H1 (cell line): Measurements from ENCODE around the gene CD300LF. TPM values are rescaled to one million over a fixed set of nuclear protein-coding genes. Genes with fewer than 3 reads are reported as not detected.

Experiments
- CTCF ChIA-PET: fragments of 300-600 bp; sonication (Branson Sonifier 250); formaldehyde crosslinking; loops from one replicate; lab custom pipeline; 2021; ENCODE audit not compliant: partially characterized antibody; lab: Charles Lee
- POLR2A ChIA-PET: fragments of 300-600 bp; sonication (Branson Sonifier 250); formaldehyde crosslinking; loops from one replicate; lab custom pipeline; 2021; ENCODE audit warnings: inconsistent platforms; ENCODE audit not compliant: partially characterized antibody; lab: Charles Lee
- DNase-seq, 2 experiments: peaks; one replicate each; pipeline versions ENCODE4 v3.0.0 to v3.0.0-alpha.2; 2010 to 2022; ENCODE audit warnings: low spot score in 2 of 2, low read depth in 1 of 2, mixed read lengths in 1 of 2
- FAIRE-seq: peaks from 2 replicates; lab custom pipeline; 2011; peaks lifted over from hg19 to GRCh38; lab: Jason Lieb, UNC
- H2AFZ ChIP-seq: 2 replicates; pipeline ENCODE4 v1.8.1; 2012; ENCODE audit warnings: low read length, inconsistent platforms
- H2AK5ac ChIP-seq: 2 replicates; pipeline ENCODE4 v1.6.1; 2013; ENCODE audit warnings: low read depth, low read length
- H2BK120ac ChIP-seq: replicated peaks from 2 replicates; pipeline ENCODE3; 2013; ENCODE audit warnings: low read depth, low read length, inconsistent platforms
- H2BK12ac ChIP-seq: 2 replicates; pipeline ENCODE4 v1.6.1; 2013; ENCODE audit warnings: low read depth, low read length
- H2BK15ac ChIP-seq: 2 replicates; pipeline ENCODE4 v1.6.1; 2013; ENCODE audit warnings: low read length
- H2BK20ac ChIP-seq: 2 replicates; pipeline ENCODE4 v1.6.1; 2013; ENCODE audit warnings: low read length
- H2BK5ac ChIP-seq: 2 replicates; pipeline ENCODE4 v1.6.1; 2013; ENCODE audit warnings: low read depth, low read length
- H3K14ac ChIP-seq: 2 replicates; pipeline ENCODE4 v1.6.1; 2013; ENCODE audit warnings: inconsistent platforms; ENCODE audit not compliant: insufficient read length
- H3K18ac ChIP-seq: 2 replicates; pipeline ENCODE4 v1.6.1; 2013; ENCODE audit warnings: low read length; ENCODE audit errors: extremely low read depth
- H3K23ac ChIP-seq: 2 replicates; pipeline ENCODE4 v1.6.1; 2013; ENCODE audit warnings: inconsistent platforms; ENCODE audit not compliant: insufficient read length
- H3K23me2 ChIP-seq: 2 replicates; pipeline ENCODE4 v1.6.1; 2013; ENCODE audit warnings: low read depth, low read length
- H3K27ac ChIP-seq: 2 replicates; pipeline ENCODE4 v1.6.1; 2011; ENCODE audit warnings: low read depth, low read length, inconsistent platforms
- H3K27me3 ChIP-seq, 4 experiments: replicated peaks in 1 of 4; 1 replicate in 1 of 4; 2 replicates in 3 of 4; pipeline versions ENCODE4 v1.6.1 to v1.8.1; 2011 to 2013; ENCODE audit warnings: low read length in 3 of 4, mild to moderate bottlenecking in 3 of 4, inconsistent platforms in 2 of 4, mixed read lengths in 2 of 4, moderate library complexity in 1 of 4; ENCODE audit not compliant: control insufficient read depth in 3 of 4, insufficient read depth in 3 of 4; ENCODE audit errors: extremely low read depth in 1 of 4
- H3K36me3 ChIP-seq, 4 experiments: 2 replicates each; pipeline versions ENCODE4 v1.6.1 to v1.8.1; 2011 to 2013; ENCODE audit warnings: mild to moderate bottlenecking in 4 of 4, low read length in 3 of 4, moderate library complexity in 2 of 4, control low read depth in 1 of 4, inconsistent platforms in 1 of 4; ENCODE audit not compliant: insufficient read depth in 4 of 4, control insufficient read depth in 2 of 4
- H3K4ac ChIP-seq: replicated peaks from 2 replicates; pipeline ENCODE3; 2013; ENCODE audit warnings: low read length, low read depth, mixed read lengths, inconsistent platforms; ENCODE audit not compliant: insufficient read length
- H3K4me1 ChIP-seq, 4 experiments: replicated peaks in 1 of 4; 1 replicate in 1 of 4; 2 replicates in 3 of 4; pipeline versions ENCODE4 v1.6.1 to v1.8.1; 2011 to 2013; ENCODE audit warnings: low read length in 3 of 4, inconsistent platforms in 2 of 4, mixed read lengths in 1 of 4; ENCODE audit not compliant: insufficient read depth in 4 of 4, control insufficient read depth in 3 of 4
- H3K4me2 ChIP-seq, 2 experiments: 2 replicates each; pipeline versions ENCODE4 v1.6.1 to v1.8.1; 2011 to 2013; ENCODE audit warnings: low read depth in 2 of 2, low read length in 2 of 2, control low read depth in 1 of 2, inconsistent platforms in 1 of 2, mild to moderate bottlenecking in 1 of 2; ENCODE audit not compliant: insufficient read depth in 1 of 2
- H3K4me3 ChIP-seq, 4 experiments: fragments of 200-600, 300-600 bp in 1 of 4; sonication (generic), shearing (Covaris generic), sonication (Bioruptor Twin) in 1 of 4; 2 replicates each; pipeline versions ENCODE4 v1.5.1 to v1.8.1; 2011 to 2016; ENCODE audit warnings: low read length in 4 of 4, low read depth in 3 of 4, control low read depth in 2 of 4, inconsistent platforms in 2 of 4, mild to moderate bottlenecking in 2 of 4, mixed read lengths in 1 of 4, moderate library complexity in 1 of 4; ENCODE audit not compliant: insufficient read depth in 2 of 4; ENCODE audit errors: extremely low read depth in 1 of 4
- H3K56ac ChIP-seq: replicated peaks from 2 replicates; pipeline ENCODE3; 2013; ENCODE audit warnings: low read depth, mild to moderate bottlenecking, mixed read lengths, low read length, inconsistent platforms; ENCODE audit not compliant: insufficient read length
- H3K79me1 ChIP-seq: 2 replicates; pipeline ENCODE4 v1.6.1; 2013; ENCODE audit warnings: low read depth, low read length, control low read depth
- H3K79me2 ChIP-seq, 2 experiments: 2 replicates each; pipeline versions ENCODE4 v1.6.1 to v1.8.1; 2012 to 2013; ENCODE audit warnings: low read length in 2 of 2, mild to moderate bottlenecking in 2 of 2, inconsistent platforms in 1 of 2; ENCODE audit not compliant: insufficient read depth in 2 of 2, control insufficient read depth in 1 of 2
- H3K9ac ChIP-seq, 4 experiments: replicated peaks in 1 of 4; 1 replicate in 1 of 4; 2 replicates in 3 of 4; pipeline versions ENCODE4 v1.6.1 to v1.8.1; 2011 to 2013; ENCODE audit warnings: low read depth in 3 of 4, low read length in 3 of 4, control low read depth in 2 of 4, mild to moderate bottlenecking in 2 of 4, moderate library complexity in 2 of 4, inconsistent platforms in 1 of 4; ENCODE audit errors: extremely low read depth in 1 of 4
- H3K9me3 ChIP-seq, 2 experiments: 2 replicates each; pipeline versions ENCODE4 v1.6.1 to v1.8.1; 2012 to 2013; ENCODE audit warnings: mild to moderate bottlenecking in 2 of 2, moderate library complexity in 2 of 2, control low read depth in 1 of 2, inconsistent platforms in 1 of 2, low read depth in 1 of 2, low read length in 1 of 2, mixed read lengths in 1 of 2; ENCODE audit not compliant: insufficient read depth in 2 of 2
- H4K20me1 ChIP-seq, 2 experiments: replicated peaks in 1 of 2; 2 replicates each; pipeline versions ENCODE3 to v1.8.1; 2011 to 2013; ENCODE audit warnings: inconsistent platforms in 2 of 2, low read length in 2 of 2, mild to moderate bottlenecking in 1 of 2; ENCODE audit not compliant: insufficient read depth in 2 of 2, control insufficient read depth in 1 of 2
- H4K5ac ChIP-seq: 2 replicates; pipeline ENCODE4 v1.6.1; 2013; ENCODE audit warnings: low read length, low read depth, mixed read lengths, inconsistent platforms; ENCODE audit not compliant: insufficient read length
- H4K8ac ChIP-seq: 2 replicates; pipeline ENCODE4 v1.8.0; 2013; ENCODE audit warnings: mild to moderate bottlenecking, moderate library complexity, low read length, inconsistent platforms; ENCODE audit not compliant: insufficient read depth; ENCODE audit errors: extremely low read depth
- H4K91ac ChIP-seq: replicated peaks from 2 replicates; pipeline ENCODE3; 2013; ENCODE audit warnings: low read length, mixed read lengths, inconsistent platforms; ENCODE audit not compliant: insufficient read length
- CREB1 ChIP-seq: IDR thresholded peaks from 2 replicates; pipeline ENCODE4 v1.6.1; 2012; ENCODE audit warnings: inconsistent platforms
- E2F6 ChIP-seq: IDR thresholded peaks from 2 replicates; pipeline ENCODE4 v1.6.1; 2012; ENCODE audit warnings: inconsistent platforms
- EZH2 ChIP-seq: fragments of 200-600 bp; sonication (generic); IDR thresholded peaks from 2 replicates; pipeline ENCODE4 v1.7.1; 2012; ENCODE audit warnings: low read depth, mild to moderate bottlenecking, moderate library complexity, low read length, inconsistent platforms; ENCODE audit not compliant: severe bottlenecking
- FOSL1 ChIP-seq: IDR thresholded peaks from 2 replicates; pipeline ENCODE4 v1.6.1; 2011; ENCODE audit warnings: mild to moderate bottlenecking, low read depth, low read length, moderate library complexity; ENCODE audit not compliant: insufficient read depth
- KDM4A ChIP-seq: IDR thresholded peaks from one replicate; pipeline ENCODE4 v1.7.1; 2012; ENCODE audit warnings: low read depth, mild to moderate bottlenecking, moderate library complexity, low read length, inconsistent platforms; ENCODE audit not compliant: severe bottlenecking
- RFX5 ChIP-seq: IDR thresholded peaks from 2 replicates; pipeline ENCODE4 v1.6.1; 2011; ENCODE audit warnings: low read depth, low read length, improper control_type of control experiment, borderline replicate concordance
- SP1 ChIP-seq: IDR thresholded peaks from 2 replicates; pipeline ENCODE4 v1.6.1; 2011; ENCODE audit warnings: low read depth, low read length
- TAF1 ChIP-seq: IDR thresholded peaks from 2 replicates; pipeline ENCODE4 v1.6.1; 2011; ENCODE audit warnings: mild to moderate bottlenecking, low read depth, low read length
- TBP ChIP-seq: IDR thresholded peaks from 2 replicates; pipeline ENCODE4 v1.6.1; 2011; ENCODE audit warnings: low read depth, low read length, improper control_type of control experiment
- WGBS, 2 experiments: shearing (Covaris generic) in 1 of 2; methylation state at CpG; one replicate each; pipeline versions ENCODE4 v1.1.6 to v1.1.7; 2013 to 2015; ENCODE audit warnings: low lambda C conversion rate in 2 of 2, mixed read lengths in 2 of 2, inconsistent platforms in 1 of 2, low coverage in 1 of 2, missing lambda C conversion rate in 1 of 2; ENCODE audit not compliant: insufficient replicate concordance in 2 of 2, insufficient coverage in 1 of 2, insufficient read length in 1 of 2; ENCODE audit errors: extremely low coverage in 1 of 2, missing lambda C conversion rate in 1 of 2; 5-methylcytosine and 5-hydroxymethylcytosine counted together
- polyA plus RNA-seq, 7 experiments: library from polyadenylated mRNA; depleted of rRNA in 3 of 7; stranded (reverse) in 5 of 7; unstranded in 2 of 7; fragments of >200 nt in 5 of 7; fragments of 200-250 nt in 2 of 7; gene quantifications; 1 replicate in 5 of 7; 2 replicates in 1 of 7; 4 replicates in 1 of 7; pipeline versions ENCODE4 v1.2.1 to v1.2.3, GENCODE V29; 2011 to 2013; ENCODE audit warnings: missing spikeins in 2 of 7, mixed read lengths in 2 of 7
- total RNA-seq: library from RNA; stranded (reverse); fragmentation: NEBNext Ultra II Directional; extraction: Animal tissue kit (Norgen Biotek cat#: 25700); gene quantifications from 2 replicates; pipeline ENCODE4 v1.2.1, GENCODE V29; 2021
- TF ChIP-seq, protein P1 (sequence below): IDR thresholded peaks from 2 replicates; pipeline ENCODE4 v1.6.1; 2011; ENCODE audit warnings: low read depth, mild to moderate bottlenecking, low read length; ENCODE audit not compliant: insufficient read depth

CD300LF gene
- total and polyA plus RNA-seq, 2 of the 8 experiments (the other 6 are each of a cell fraction or from before 2014, with no cell fraction given) = not detected

- CTCF ChIA-PET = interaction anchor here (0.6 to 2.3 kb wide), 10 partner anchors 9 to 252 kb away, joined by 3 to 15 read pairs (median 4); partner anchors contain the start of gene RAB37
- peaks cover 0 to 2% (median 0%) of the 10 kb centered on the region in 4 experiments; a peak in 2 of 7 replicates for H3K27me3 ChIP-seq
- no peak overlapping the region for H3K4me3 ChIP-seq
- no peak overlapping the region for H4K8ac ChIP-seq
- no peak overlapping the region for H4K91ac ChIP-seq
- POLR2A ChIA-PET = interaction anchor here (1.2 kb wide), 1 partner anchor 83 kb away, joined by 4 read pairs; no protein-coding TSS in a partner anchor
- no peak overlapping the region for H3K23ac ChIP-seq
- H3K79me2 ChIP-seq = no peaks in the 10 kb centered on the region
- no peak overlapping the region for H3K14ac ChIP-seq
- no peak overlapping the region for H3K9ac ChIP-seq
- H4K5ac ChIP-seq = no peak overlapping the region
- TF ChIP-seq SP1 (no peak), CREB1 (no peak), E2F6 (no peak), EZH2 (no peak), TBP (no peak), KDM4A (no peak), RFX5 (no peak), TAF1 (no peak), FOSL1 (no peak)
- TF ChIP-seq, protein P1, sequence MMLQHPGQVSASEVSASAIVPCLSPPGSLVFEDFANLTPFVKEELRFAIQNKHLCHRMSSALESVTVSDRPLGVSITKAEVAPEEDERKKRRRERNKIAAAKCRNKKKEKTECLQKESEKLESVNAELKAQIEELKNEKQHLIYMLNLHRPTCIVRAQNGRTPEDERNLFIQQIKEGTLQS = no peak
- H3K4me2 ChIP-seq = no peak overlapping the region
- H2BK20ac ChIP-seq = no peak overlapping the region
- H3K4ac ChIP-seq = no peak overlapping the region
- no peaks in the 10 kb centered on the region for H3K36me3 ChIP-seq
- H3K56ac ChIP-seq = no peak overlapping the region
- FAIRE-seq = no peak
- no peak overlapping the region for H2AK5ac ChIP-seq
- 64% methylated on average over 4 of the region's 5 CpGs; no CpG with 5 or more reads in 1 of the 2 experiments for WGBS, 2 experiments
- H2BK12ac ChIP-seq = no peak overlapping the region
- H2BK5ac ChIP-seq = no peak overlapping the region
- H4K20me1 ChIP-seq = no peaks in the 10 kb centered on the region
- H3K79me1 ChIP-seq = no peaks in the 10 kb centered on the region; the same call in 1 of the 2 replicates
- no peak overlapping the region for H2AFZ ChIP-seq
- no peaks in the 10 kb centered on the region for H3K23me2 ChIP-seq
- no peak for DNase-seq
- no peak overlapping the region for H3K27ac ChIP-seq
- H3K4me1 ChIP-seq = 0 out of 7 replicates have a peak, but pooled peaks cover 0 to under 1% (median 0%) of the 10 kb centered on the region in 4 experiments
- no peaks in the 10 kb centered on the region for H3K9me3 ChIP-seq
- H2BK120ac ChIP-seq = no peak overlapping the region
- no peak overlapping the region for H2BK15ac ChIP-seq
- H3K18ac ChIP-seq = no peak overlapping the region
Observed at GRCh38 chr17:74654742-74655141, 58.0 kb downstream of the CD300LF start.
